GM19328 (cell line): Measurements from ENCODE around the gene POLR3GL.
"Not testable (repeated sequence)": the region's sequence is repeated elsewhere in the genome, so short reads cannot be mapped to it uniquely, and the experiment has no call there.

ENCODE experiments used
- ATAC-seq: cut with Tn5 transposase; IDR thresholded peaks from one replicate; pipeline ENCODE4 v1.9.1; 2021; ENCODE audit warnings: mild to moderate bottlenecking, moderate library complexity; ENCODE audit not compliant: unreplicated experiment

POLR3GL gene

DNA sequence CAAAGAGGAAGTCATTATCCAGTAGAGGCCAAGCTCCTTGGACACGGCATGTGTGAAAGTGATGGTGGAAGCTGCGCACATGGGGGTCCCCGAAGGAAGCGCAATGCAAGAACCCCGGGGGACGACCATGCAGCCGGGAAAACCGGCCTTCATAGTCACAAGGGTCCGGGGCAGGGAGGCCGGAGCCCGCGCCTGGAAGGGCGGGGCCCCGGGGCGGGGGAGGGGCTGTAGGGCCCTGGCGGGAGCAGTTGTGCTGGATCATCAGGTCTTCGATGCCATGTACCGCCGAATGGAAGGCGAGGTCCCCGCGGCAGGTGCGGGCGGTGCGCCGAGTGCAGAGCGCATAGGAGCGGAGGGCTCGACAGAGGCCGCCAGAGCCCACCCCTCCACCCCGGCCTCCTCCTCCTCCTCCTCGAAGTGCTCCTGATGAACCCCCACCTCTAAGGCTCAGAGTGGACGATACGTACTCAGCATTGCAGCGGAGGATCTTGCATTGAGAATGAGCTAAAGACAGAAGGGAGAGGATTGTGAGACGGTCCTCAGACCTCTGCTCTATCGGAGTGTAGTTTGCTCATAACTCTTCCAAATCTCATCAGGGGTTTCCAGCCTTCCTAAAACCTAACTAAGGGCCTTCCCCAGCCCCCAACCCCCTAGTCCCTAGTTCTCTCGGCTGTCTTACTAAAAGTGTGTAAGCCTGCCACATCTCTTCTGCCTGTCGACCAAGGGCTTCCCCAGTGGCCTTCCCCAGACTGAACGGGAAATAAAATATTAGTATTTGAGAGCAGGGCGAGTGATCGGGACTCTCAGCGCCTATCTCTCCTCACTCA, 55.0 kb downstream of the POLR3GL start:
- ATAC-seq, result no peak

DNA sequence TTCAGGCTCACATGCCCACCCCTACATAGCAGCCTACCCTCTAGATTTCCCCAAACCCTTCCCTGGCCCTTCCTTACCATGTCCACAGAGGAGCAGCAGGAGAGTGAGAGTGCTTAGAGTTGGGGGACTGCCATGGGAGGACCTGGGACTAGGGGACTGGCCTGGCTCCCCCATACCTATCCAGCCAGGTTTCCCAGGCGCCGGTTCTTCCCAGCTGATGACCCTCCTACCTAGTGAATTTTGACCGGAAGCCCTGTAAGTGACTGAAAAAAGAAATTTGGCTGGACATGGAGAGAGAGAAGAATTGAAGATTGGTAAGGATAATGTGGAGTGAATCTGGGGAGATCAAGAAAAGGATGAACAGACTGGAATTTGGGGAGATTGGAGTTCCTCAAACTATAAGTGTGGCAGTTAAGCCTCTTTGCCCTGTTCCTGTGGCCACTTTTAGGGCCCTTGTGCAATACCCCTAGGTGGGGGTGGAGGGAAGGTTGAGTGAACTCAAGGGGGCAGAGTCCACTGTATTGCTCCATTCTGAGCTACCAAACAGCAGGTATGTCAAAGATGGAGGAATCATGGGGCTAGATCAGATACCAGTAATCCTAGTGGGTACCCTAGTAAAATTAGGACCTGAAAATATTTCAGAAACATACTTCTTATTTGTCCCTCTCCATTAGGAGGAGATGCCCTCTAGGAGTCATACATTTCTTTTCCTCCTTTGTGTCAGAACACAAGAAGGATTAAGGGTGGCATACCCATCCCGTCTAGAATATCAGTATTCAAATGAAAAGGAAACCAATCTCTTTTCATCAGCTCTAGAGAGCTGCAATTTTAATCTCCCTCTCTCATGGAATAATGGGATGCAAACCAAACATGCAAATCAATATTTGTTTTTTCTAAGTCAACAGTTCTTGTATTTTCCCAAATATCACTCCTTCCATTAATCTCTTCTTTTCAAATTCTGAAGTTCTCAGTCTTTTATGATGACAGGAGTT, 55.9 kb downstream of the POLR3GL start:
- no peak for ATAC-seq

DNA sequence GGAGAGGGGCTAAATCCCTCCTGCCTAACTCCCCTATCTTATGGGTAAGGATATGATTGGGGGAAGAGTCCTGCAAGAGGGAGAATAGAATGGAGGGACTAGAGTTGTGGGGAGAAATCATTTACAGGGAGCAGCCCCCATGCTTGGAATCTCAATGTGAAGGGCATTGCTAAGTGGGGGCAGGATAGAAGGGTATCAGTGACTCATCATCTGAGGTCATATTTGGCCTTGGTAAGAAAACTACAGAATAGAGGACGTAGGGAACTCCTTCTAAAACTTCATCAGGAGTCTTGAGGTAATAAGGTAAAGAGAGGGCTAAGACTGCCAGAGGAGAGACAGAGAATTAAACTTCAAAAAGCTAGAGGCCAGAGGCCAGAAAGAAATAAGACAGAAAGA, 56.6 kb downstream of the POLR3GL start:
- no peak for ATAC-seq

DNA sequence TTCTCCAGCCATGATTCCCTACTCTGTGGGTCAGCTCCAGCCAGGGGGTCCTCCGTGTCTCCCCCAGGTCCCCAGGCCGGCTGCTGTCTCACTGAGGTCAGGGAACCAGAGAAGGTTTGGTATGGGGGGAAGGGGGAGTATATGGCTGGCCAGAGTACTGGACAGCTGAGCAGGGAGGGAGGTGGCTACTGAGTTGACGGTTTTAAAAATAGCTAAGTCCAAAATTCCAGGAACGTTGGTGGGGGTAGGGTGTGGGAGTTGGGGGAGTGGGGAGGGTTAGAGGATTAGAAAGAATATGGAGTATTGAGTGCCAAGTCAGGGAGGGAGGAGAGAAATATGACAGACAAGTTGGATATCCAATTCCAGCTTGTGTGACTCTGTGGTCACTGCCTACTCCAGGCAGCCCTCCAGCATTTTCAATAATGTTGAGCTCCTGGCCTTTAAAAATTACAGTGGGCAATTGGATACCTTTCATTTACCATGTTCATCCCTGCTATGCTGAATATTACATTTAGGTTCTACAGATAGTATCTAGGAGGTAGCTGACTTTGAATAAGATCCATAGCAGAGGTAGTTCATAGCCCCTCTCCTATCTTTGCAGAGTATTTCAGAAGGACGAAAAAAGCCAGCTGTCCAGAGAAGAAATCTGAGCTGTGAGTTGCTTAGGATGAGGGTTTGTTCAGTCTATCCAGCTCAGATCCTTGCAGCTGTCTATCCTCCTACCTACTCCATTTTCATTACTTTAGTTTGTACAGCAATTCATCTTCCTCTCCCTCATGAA, 57.3 kb downstream of the POLR3GL start, which contains the start of gene HJV:
HJV (minus strand) TSS at position 114 of the 781 bp plus-strand sequence. CDS start 1,504 bp downstream, outside the sequence.
- ATAC-seq, result no peak

DNA sequence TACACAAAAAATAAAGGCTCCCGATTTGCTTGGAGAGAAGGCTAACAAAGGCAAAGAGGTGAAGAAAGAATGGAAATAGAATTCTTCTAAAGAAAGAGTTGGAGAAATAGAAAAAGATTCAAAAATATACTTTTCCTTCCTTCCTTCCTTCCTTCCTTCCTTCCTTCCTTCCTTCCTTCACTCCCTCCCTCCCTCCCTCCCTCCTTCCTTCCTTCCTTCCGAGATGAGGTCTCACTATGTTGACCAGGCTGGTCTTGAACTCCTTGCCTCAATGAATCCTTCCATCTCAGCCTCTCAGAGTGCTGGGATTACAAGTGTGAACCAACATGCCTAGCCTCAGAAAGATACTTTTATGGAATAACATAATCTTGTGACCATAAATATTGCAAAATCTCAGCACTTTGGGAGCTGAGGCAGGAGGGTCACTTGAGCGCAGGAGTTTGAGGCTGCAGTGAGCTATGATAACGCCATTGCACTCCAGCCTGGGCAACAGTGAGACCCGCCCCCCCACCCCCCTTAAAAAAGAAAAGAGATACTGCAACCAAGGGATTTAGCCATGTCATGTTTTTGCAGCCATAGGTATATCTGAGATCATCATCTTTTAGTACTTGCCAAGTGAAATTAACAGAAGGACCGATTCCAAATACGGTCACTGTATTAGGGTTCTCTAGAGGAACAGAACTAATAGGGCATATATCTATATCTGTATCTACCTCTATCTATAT, 58.1 kb downstream of the POLR3GL start:
- no peak for ATAC-seq

DNA sequence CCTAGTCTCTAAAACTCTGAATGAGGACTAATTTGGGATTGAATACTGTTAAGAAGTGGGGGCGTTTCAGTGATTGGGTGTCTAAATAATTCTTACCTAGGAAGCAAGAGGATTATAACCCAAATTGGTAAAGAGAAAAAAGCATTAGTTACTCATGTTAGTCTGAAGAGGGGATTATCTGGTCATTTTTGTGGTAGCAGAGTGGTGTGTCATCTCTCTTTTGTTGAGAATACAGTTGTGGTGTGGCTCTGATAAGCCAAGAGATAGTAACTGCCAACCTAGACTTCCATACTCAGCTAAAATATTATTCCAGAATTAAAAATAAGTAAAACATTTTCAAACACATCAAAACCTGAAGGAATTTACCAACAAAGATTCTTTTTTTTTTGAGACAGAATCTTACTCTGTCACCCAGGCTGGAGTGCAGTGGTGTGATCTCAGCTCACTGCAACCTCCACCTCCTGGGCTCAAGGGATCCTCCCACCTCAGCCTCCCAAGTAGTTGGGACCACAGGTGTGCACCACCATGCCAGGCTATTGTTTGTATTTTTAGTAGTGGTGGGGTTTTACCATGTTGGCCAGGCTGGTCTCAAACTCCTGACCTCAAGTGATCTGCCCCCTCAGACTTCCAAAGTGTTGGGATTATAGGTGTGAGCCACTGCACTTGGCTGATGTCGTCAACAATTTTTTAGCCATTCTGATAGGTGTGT, 61.5 kb downstream of the POLR3GL start:
- not testable (repeated sequence) for ATAC-seq

DNA sequence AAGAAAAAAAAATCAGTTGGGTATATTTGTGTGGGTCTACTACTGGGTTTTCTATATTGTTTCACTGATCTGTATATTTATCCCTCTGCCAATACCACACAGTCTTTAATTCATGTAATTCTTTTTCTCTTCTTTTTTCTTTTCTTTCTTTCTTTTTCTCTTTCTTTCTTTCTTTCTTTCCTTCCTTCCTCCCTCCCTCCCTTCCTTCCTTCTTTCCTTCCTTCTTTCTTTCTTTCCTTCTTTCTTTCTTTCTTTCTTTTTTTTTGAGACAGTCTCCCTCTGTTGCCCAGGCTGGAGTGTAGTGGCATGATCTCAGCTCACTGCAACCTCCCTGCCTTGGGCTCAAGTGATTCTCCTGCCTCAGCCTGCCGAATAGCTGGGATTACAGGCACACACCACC, 62.2 kb downstream of the POLR3GL start:
- not testable (repeated sequence) for ATAC-seq
